Muscle layer of colon (tissue), 2 donors: Measurements from ENCODE around the gene CES2.

Experiments
- H3K27ac ChIP-seq: one replicate; pipeline ENCODE4 v1.7.0; 2013; ENCODE audit warnings: low read depth, mild to moderate bottlenecking, low read length, moderate library complexity
- H3K27me3 ChIP-seq, 2 donors: one replicate each; pipeline ENCODE4 v1.7.0; 2013; ENCODE audit warnings: low read length in 2 of 2, mild to moderate bottlenecking in 2 of 2; ENCODE audit not compliant: insufficient read depth in 2 of 2, control insufficient read depth in 1 of 2
- H3K36me3 ChIP-seq: one replicate; pipeline ENCODE4 v1.7.0; 2013; ENCODE audit warnings: mild to moderate bottlenecking, low read length; ENCODE audit not compliant: insufficient read depth
- H3K4me1 ChIP-seq: one replicate; pipeline ENCODE4 v1.7.0; 2013; ENCODE audit warnings: mild to moderate bottlenecking, low read length; ENCODE audit not compliant: insufficient read depth
- H3K4me3 ChIP-seq, 2 donors: one replicate each; pipeline ENCODE4 v1.7.0; 2013; ENCODE audit warnings: low read length in 2 of 2, low read depth in 1 of 2, mild to moderate bottlenecking in 1 of 2, moderate library complexity in 1 of 2
- H3K9ac ChIP-seq: one replicate; pipeline ENCODE4 v1.7.0; 2013; ENCODE audit warnings: low read length
- H3K9me3 ChIP-seq: one replicate; pipeline ENCODE4 v1.7.0; 2013; ENCODE audit warnings: mild to moderate bottlenecking, low read length
- donor health status: abdominal sarcoma.
- donor health status: Adenocarcinoma of cecum.

CES2 gene

GRCh38 chr16:66920924-66921680 is 14.2 kb upstream of the CES2 start:
- H3K9me3 ChIP-seq = no peaks in the 10 kb centered on the region
- H3K27ac ChIP-seq = no peak overlapping the region
- no peak overlapping the region for H3K9ac ChIP-seq
- H3K36me3 ChIP-seq = no peaks in the 10 kb centered on the region
- H3K27me3 ChIP-seq = no peaks in the 10 kb centered on the region
- H3K4me1 ChIP-seq = peaks cover 21% of the 10 kb centered on the region
- H3K4me3 ChIP-seq = no peak overlapping the region

- H3K4me3 ChIP-seq = no peak overlapping the region
- no peak overlapping the region for H3K9ac ChIP-seq
- H3K36me3 ChIP-seq = no peaks in the 10 kb centered on the region
- H3K4me1 ChIP-seq = peaks cover 26% of the 10 kb centered on the region
- H3K27ac ChIP-seq = no peak overlapping the region
- H3K27me3 ChIP-seq = no peaks in the 10 kb centered on the region
- H3K9me3 ChIP-seq = no peaks in the 10 kb centered on the region
These were observed 13.4 kb upstream of the CES2 start for GRCh38 chr16:66921729-66922450.

- H3K27ac ChIP-seq = peak overlapping the region; percentile 28
- no peak overlapping the region for H3K9ac ChIP-seq
- H3K4me3 ChIP-seq = peak overlapping the region in 1 of 2 donors; percentile 36
- no peaks in the 10 kb centered on the region for H3K27me3 ChIP-seq
- no peaks in the 10 kb centered on the region for H3K36me3 ChIP-seq
- peaks cover 26% of the 10 kb centered on the region for H3K4me1 ChIP-seq
- H3K9me3 ChIP-seq = no peaks in the 10 kb centered on the region
These were observed 12.0 kb upstream of the CES2 start for GRCh38 chr16:66923247-66923731.

- Histone ChIP-seq H3K9me3 (no peaks in the 10 kb centered on the region), H3K9ac (no peak overlapping the region), H3K27me3 (no peaks in the 10 kb centered on the region), H3K27ac (peak overlapping the region; percentile 28), H3K4me1 (peaks cover 26% of the 10 kb centered on the region), H3K4me3 (peak overlapping the region in 1 of 2 donors; percentile 36), H3K36me3 (no peaks in the 10 kb centered on the region)
These were observed 11.4 kb upstream of the CES2 start for GRCh38 chr16:66923866-66924265.

- Histone ChIP-seq H3K36me3 (no peaks in the 10 kb centered on the region), H3K27me3 (no peaks in the 10 kb centered on the region), H3K4me3 (peak overlapping the region; percentile 56 to 67), H3K9me3 (no peaks in the 10 kb centered on the region), H3K9ac (no peak overlapping the region), H3K27ac (peak overlapping the region; percentile 83), H3K4me1 (peaks cover 26% of the 10 kb centered on the region)
These were observed 10.6 kb upstream of the CES2 start for GRCh38 chr16:66924527-66925321.

- Histone ChIP-seq H3K4me1 (peaks cover 26% of the 10 kb centered on the region), H3K9ac (no peak within 1 kb of the TSS), H3K36me3 (no peaks in the 10 kb centered on the region), H3K9me3 (no peaks in the 10 kb centered on the region), H3K27ac (peak within 1 kb of the TSS; percentile 83), H3K4me3 (peak within 1 kb of the TSS; percentile 56 to 67), H3K27me3 (no peaks in the 10 kb centered on the region)
These were observed 9.9 kb upstream of the CES2 start, which contains the start of gene RRAD for GRCh38 chr16:66925322-66925840. RRAD (minus strand) TSS chr16:66925535; CDS start chr16:66925179, 356 bp downstream.

GRCh38 chr16:66926171-66926947 is 9.0 kb upstream of the CES2 start:
- Histone ChIP-seq H3K27ac (peak overlapping the region; percentile 83), H3K9ac (no peak overlapping the region), H3K9me3 (no peaks in the 10 kb centered on the region), H3K27me3 (no peaks in the 10 kb centered on the region), H3K36me3 (no peaks in the 10 kb centered on the region), H3K4me3 (peak overlapping the region in 1 of 2 donors; percentile 2), H3K4me1 (peaks cover 26% of the 10 kb centered on the region)

- peaks cover 26% of the 10 kb centered on the region for H3K4me1 ChIP-seq
- no peak overlapping the region for H3K4me3 ChIP-seq
- H3K36me3 ChIP-seq = no peaks in the 10 kb centered on the region
- H3K9ac ChIP-seq = no peak overlapping the region
- no peaks in the 10 kb centered on the region for H3K9me3 ChIP-seq
- no peaks in the 10 kb centered on the region for H3K27me3 ChIP-seq
- no peak overlapping the region for H3K27ac ChIP-seq
These were observed 8.3 kb upstream of the CES2 start for GRCh38 chr16:66926961-66927436.

GRCh38 chr16:66927918-66928649 is 7.2 kb upstream of the CES2 start:
- Histone ChIP-seq H3K36me3 (no peaks in the 10 kb centered on the region), H3K9ac (no peak overlapping the region), H3K4me3 (no peak overlapping the region), H3K9me3 (no peaks in the 10 kb centered on the region), H3K27ac (no peak overlapping the region), H3K4me1 (peaks cover 31% of the 10 kb centered on the region), H3K27me3 (no peaks in the 10 kb centered on the region)
